Coronary artery (tissue), 2 donors: Measurements from ENCODE around the gene RPL39L.

Experiments
- DNase-seq: peaks from one replicate; pipeline ENCODE4 v3.0.0-alpha.2; 2017; ENCODE audit warnings: low spot score
- H3K27ac ChIP-seq, 2 donors: fragments of 200-600 bp; sonication (generic); one replicate each; pipeline ENCODE4 v1.5.1; 2016 to 2019
- H3K4me3 ChIP-seq: fragments of 200-600 bp; sonication (generic); 2 replicates; pipeline ENCODE4 v1.5.1; 2016; ENCODE audit warnings: mild to moderate bottlenecking, moderate library complexity
- TF ChIP-seq, protein P1 (sequence below): fragments of 200-600 bp; sonication (generic); IDR thresholded peaks from one replicate; pipeline ENCODE4 v1.5.1; 2019; ENCODE audit warnings: antibody characterized with exemption

The RPL39L gene

DNA sequence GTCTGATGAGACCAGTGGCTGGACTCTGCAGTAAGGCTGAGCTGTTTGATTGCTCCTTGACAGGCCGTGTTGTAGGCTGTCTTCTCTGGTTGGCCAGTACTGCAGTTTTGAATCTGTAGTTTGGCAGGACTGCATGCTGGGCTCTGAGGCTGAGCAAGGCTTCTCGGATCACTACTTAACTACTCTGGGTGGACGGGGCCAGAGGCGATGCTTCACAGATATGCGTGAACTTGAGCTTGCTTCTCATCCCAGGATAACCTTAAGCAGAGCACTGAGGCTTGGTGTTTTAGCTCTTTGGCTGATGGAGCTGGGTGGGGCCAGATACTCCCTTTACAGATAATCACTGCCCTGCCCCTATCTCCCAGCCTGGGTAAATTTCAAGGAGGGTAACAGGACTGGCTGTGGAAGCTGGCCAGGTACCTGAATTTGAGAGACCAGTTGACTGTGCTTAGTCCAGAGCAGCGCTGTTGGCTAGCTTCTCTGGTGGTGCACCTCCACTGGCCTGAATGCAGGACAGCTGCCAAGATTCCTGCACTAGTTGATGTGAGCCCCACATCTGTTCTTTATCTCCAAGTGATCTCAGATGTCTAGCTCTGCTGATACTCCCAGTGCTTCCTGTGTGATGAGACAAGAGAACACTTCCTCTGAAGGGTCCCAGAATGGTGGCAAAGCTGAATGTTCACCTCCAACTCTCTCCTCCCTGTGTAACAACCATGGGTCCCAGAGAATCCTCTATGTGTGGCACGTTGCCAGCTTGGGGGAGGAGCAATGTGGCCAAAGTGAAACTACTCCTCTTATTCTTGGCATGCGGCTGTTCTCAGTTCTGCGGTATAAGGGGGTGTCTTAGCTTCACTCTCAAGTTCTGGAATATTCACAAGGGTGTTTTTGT is 37.9 kb downstream of the RPL39L start:
- DNase-seq: peak; percentile 80
- TF ChIP-seq, protein P1, sequence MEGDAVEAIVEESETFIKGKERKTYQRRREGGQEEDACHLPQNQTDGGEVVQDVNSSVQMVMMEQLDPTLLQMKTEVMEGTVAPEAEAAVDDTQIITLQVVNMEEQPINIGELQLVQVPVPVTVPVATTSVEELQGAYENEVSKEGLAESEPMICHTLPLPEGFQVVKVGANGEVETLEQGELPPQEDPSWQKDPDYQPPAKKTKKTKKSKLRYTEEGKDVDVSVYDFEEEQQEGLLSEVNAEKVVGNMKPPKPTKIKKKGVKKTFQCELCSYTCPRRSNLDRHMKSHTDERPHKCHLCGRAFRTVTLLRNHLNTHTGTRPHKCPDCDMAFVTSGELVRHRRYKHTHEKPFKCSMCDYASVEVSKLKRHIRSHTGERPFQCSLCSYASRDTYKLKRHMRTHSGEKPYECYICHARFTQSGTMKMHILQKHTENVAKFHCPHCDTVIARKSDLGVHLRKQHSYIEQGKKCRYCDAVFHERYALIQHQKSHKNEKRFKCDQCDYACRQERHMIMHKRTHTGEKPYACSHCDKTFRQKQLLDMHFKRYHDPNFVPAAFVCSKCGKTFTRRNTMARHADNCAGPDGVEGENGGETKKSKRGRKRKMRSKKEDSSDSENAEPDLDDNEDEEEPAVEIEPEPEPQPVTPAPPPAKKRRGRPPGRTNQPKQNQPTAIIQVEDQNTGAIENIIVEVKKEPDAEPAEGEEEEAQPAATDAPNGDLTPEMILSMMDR: no peak
- peak overlapping the region; percentile 58 for H3K4me3 ChIP-seq
- H3K27ac ChIP-seq: peak overlapping the region; percentile 69 to 88

DNA sequence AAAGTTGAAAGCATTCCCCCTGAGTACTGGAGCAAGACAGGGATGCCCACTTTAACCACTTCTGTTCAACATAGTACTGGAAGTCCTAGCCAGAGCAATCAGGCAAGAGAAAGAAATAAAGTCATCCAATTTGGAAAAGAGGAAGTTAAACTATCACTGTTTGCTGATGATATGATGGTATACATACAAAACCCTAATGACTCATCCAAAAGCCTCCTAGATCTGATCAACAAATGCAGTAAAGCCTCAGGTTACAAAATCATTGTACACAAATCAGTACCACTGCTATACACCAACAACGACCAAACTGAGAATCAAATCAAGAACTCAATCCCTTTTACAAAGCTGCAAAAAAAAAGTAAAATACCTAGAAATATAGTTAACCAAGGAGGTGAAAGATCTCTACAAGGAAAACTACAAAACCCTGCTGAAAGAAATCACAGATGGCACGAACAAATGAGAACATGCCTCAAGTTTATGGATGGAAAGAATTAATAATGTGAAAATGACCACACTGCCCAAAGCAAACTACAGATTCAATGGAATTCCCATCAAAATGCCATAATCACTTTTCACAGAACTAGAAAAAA is 40.3 kb downstream of the RPL39L start:
- no peak for DNase-seq
- H3K4me3 ChIP-seq: no peak overlapping the region
- H3K27ac ChIP-seq: no peak overlapping the region
- TF ChIP-seq, protein P1: no peak

DNA sequence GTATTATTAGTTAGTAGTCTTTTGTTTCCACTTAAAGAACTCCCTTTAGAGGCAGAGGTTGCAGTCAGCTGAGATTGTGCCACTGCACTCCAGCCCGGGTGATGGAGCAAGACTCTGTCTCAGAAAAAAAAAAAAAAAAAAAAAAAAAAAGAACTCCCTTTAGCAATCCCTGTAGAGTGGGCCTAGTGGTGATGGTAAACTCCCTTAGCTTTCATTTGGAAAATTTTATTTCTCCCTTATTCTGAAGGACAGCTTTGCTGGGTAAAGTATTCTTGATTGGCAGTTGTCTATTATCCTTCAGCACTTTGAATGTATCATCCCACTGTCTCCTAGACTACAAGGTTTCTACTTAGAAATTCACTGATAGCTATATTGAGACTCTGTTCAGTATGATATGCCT is 46.0 kb downstream of the RPL39L start:
- no peak for DNase-seq
- H3K4me3 ChIP-seq: no peak overlapping the region
- TF ChIP-seq, protein P1: no peak
- H3K27ac ChIP-seq: no peak overlapping the region

DNA sequence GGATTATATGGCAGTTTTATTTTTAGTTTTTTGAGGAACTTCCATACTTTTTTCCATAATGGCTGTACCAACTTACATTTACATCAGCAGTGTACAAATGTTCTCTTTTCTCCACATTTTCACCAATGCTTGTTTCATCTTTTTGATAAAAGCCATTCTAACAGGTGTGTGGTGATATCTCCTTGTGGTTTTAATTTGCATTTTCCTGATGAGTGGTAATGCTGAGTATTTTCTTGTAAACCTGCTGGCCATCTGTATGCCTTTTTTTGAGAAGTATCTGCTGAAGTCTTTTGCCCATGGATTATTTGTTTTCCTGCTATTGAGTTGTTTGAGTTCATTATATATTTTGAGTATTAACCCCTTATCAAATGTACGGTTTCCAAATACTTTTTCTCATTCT is 50.6 kb downstream of the RPL39L start:
- no peak for DNase-seq
- no peak overlapping the region for H3K4me3 ChIP-seq
- TF ChIP-seq, protein P1: no peak

DNA sequence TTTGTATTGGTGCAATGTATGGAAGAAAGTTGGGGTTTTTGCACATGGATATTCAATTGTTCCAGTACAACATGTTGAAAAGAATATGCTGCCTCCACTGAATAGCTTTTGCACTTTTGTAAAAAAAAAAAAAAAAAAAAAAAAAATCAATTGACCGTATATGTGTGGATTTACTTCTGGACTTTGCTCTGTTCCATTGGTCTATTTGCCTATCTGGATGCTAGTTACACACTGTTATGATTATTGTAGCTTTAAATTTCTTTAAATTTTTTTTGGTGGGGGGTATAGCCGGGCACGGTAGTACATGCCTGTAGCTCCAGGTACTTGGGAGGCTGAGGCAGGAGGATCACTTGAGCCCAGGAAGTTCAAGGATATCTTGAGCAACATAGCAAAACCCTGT is 52.5 kb downstream of the RPL39L start:
- no peak overlapping the region for H3K27ac ChIP-seq
- DNase-seq: no peak
- TF ChIP-seq, protein P1: no peak
- no peak overlapping the region for H3K4me3 ChIP-seq

More for the DNA sequence above, 50.6 kb downstream of the RPL39L start:
- H3K27ac ChIP-seq: no peak overlapping the region

DNA sequence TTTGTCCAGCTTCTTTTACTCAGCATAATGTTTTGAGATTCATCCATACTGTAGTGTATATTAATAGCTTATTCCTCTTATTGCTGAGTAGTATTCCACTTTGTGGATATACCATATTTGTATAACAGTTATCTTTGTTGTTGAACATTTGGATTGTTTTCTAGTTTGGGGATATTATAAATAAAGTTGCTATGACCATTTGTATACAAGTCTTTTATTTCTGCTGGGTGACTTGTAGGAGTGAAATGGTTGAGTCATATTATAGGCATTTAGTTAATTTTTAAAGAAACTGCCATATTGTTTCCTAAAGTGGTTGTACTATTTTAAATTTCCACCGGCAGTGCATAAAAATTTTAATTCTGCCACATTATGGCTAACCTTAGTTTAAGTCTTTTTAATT is 53.4 kb downstream of the RPL39L start:
- TF ChIP-seq, protein P1: no peak
- no peak for DNase-seq
- no peak overlapping the region for H3K27ac ChIP-seq
- no peak overlapping the region for H3K4me3 ChIP-seq
